Upper lobe of left lung (tissue), 6 donors: ENCODE measurements around the gene MVB12B. TPM values are rescaled to one million over a fixed set of nuclear protein-coding genes. Genes with fewer than 3 reads are reported as not detected.

Experiments used
- ATAC-seq, 2 donors: fragments of 200-7000 bp; cut with Tn5 transposase; one replicate each; pipeline ENCODE4 v1.9.1; 2022; ENCODE audit warnings: mild to moderate bottlenecking in 2 of 2, moderate library complexity in 2 of 2; ENCODE audit not compliant: low FRiP score in 2 of 2
- DNase-seq, 2 donors: peaks; one replicate each; pipeline ENCODE4 v3.0.0-alpha.2; 2019 to 2020
- H3K27ac ChIP-seq, 4 donors: fragments of 200-600 bp; sonication (generic); one replicate each; pipeline ENCODE4 v1.5.1; 2016 to 2019
- H3K27me3 ChIP-seq, 4 donors: fragments of 200-600 bp; sonication (generic); one replicate each; pipeline ENCODE4 v1.5.1; 2017 to 2019
- H3K36me3 ChIP-seq, 4 donors: fragments of 200-600 bp; sonication (generic); one replicate each; pipeline ENCODE4 v1.5.1; 2016 to 2019
- H3K4me1 ChIP-seq, 4 donors: fragments of 200-600 bp; sonication (generic); one replicate each; pipeline ENCODE4 v1.5.1; 2018 to 2019
- H3K4me3 ChIP-seq, 4 donors: fragments of 200-600 bp; sonication (generic); one replicate each; pipeline ENCODE4 v1.5.1; 2017 to 2019; ENCODE audit warnings: mild to moderate bottlenecking in 2 of 4, moderate library complexity in 1 of 4
- H3K9me3 ChIP-seq, 4 donors: fragments of 200-600 bp; sonication (generic); one replicate each; pipeline ENCODE4 v1.5.1; 2018 to 2019
- CTCF ChIP-seq, 6 experiments: fragments of 450-650 bp in 4 of 6; fragments of 200-600 bp in 2 of 6; sonication (generic) in 2 of 6; IDR thresholded peaks; one replicate each; pipeline ENCODE4 v1.5.1; 2016 to 2019; ENCODE audit warnings: antibody characterized with exemption in 6 of 6
- EP300 ChIP-seq, 4 donors: sonication (generic); formaldehyde crosslinking; IDR thresholded peaks; one replicate each; pipeline ENCODE4 v1.5.1; 2017; ENCODE audit warnings: antibody characterized with exemption in 4 of 4, control low read depth in 2 of 4
- POLR2A ChIP-seq, 4 donors: fragments of 450-650 bp; IDR thresholded peaks; one replicate each; pipeline ENCODE4 v1.5.1; 2016 to 2017; ENCODE audit warnings: antibody characterized with exemption in 4 of 4, mild to moderate bottlenecking in 2 of 4
- POLR2AphosphoS5 ChIP-seq, 2 donors: sonication (generic); formaldehyde crosslinking; IDR thresholded peaks; one replicate each; pipeline ENCODE4 v1.5.1; 2017; ENCODE audit warnings: antibody characterized with exemption in 2 of 2
- WGBS, 2 donors: methylation state at CpG; one replicate each; pipeline ENCODE4 v1.1.5; 2017 to 2018; 5-methylcytosine and 5-hydroxymethylcytosine counted together
- total RNA-seq, 6 donors: library from RNA; depleted of rRNA in 4 of 6; stranded (reverse); fragments of >200 nt in 4 of 6; gene quantifications; one replicate each; pipeline versions ENCODE4 v1.1.0 to v1.2.1, GENCODE V29; 2016 to 2021
- donor health status: DM: no; HTN: no; CAD: no; lungs with moderate emphysema.
- donor health status: DM: no; HTN: yes; CAD: no; lungs with severe emphysema.

MVB12B gene
- total RNA-seq, 6 donors from 2014 or later: 36.7 to 60.7 (median 41.0) TPM

GRCh38 chr9:126453156-126453963 is 126.7 kb downstream of the MVB12B start:
- no peak overlapping the region for H3K27ac ChIP-seq
- H3K36me3 ChIP-seq: peaks cover 0 to 25% (median 13%) of the 10 kb centered on the region in 4 donors
- TF ChIP-seq POLR2AphosphoS5 (IDR thresholded peaks at IDR 0.05) (no peak), POLR2A (IDR thresholded peaks at IDR 0.05) (no peak), EP300 (IDR thresholded peaks at IDR 0.05) (no peak), CTCF (IDR thresholded peaks at IDR 0.05) (no peak)
- no peaks in the 10 kb centered on the region for H3K27me3 ChIP-seq
- no peaks in the 10 kb centered on the region for H3K4me1 ChIP-seq
- ATAC-seq (no peak), DNase-seq (no peak)
- no peaks in the 10 kb centered on the region for H3K9me3 ChIP-seq
- no peak overlapping the region for H3K4me3 ChIP-seq
- WGBS, 2 donors: 90 to 96% methylated on average over 14 of the region's 14 CpGs

DNA sequence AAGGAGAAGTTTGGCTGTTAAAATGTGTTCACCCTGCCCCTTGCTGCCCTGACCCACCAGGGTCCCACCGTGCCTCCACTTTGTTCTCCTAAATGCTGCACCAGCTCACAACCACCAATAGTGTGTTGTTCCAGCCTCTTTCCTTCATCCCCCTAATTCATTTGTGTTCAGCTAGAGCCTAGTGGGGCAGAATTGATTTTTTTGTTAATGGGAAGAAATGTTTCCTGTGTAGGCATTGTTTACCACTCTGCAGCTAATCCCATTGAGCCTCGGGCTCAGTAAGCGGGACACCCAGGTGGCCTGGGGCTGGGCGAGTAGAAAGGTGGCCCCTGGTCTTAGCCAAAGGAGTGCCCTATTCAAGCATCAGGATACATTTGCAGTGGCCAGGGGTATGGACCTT is 127.6 kb downstream of the MVB12B start:
- TF ChIP-seq CTCF (IDR thresholded peaks at IDR 0.05): no peak
- TF ChIP-seq EP300 (IDR thresholded peaks at IDR 0.05): no peak
- no peak for TF ChIP-seq POLR2A (IDR thresholded peaks at IDR 0.05)
- no peak for TF ChIP-seq POLR2AphosphoS5 (IDR thresholded peaks at IDR 0.05)
- 89 to 90% methylated on average over 4 of the region's 4 CpGs for WGBS, 2 donors
- H3K36me3 ChIP-seq: peaks cover 0 to 17% (median 12%) of the 10 kb centered on the region in 4 donors
- H3K27me3 ChIP-seq: no peaks in the 10 kb centered on the region
- no peak overlapping the region for H3K4me3 ChIP-seq
- ATAC-seq: no peak
- DNase-seq: no peak
- no peaks in the 10 kb centered on the region for H3K9me3 ChIP-seq
- no peaks in the 10 kb centered on the region for H3K4me1 ChIP-seq
- H3K27ac ChIP-seq: no peak overlapping the region

GRCh38 chr9:126454795-126455194 is 128.2 kb downstream of the MVB12B start:
- Histone ChIP-seq H3K27me3 (no peaks in the 10 kb centered on the region), H3K4me3 (no peak overlapping the region), H3K27ac (no peak overlapping the region), H3K4me1 (no peaks in the 10 kb centered on the region), H3K9me3 (no peaks in the 10 kb centered on the region), H3K36me3 (peaks cover 0 to 17% (median 8%) of the 10 kb centered on the region in 4 donors)
- no peak for TF ChIP-seq CTCF (IDR thresholded peaks at IDR 0.05)
- TF ChIP-seq POLR2AphosphoS5 (IDR thresholded peaks at IDR 0.05): no peak
- TF ChIP-seq POLR2A (IDR thresholded peaks at IDR 0.05): no peak
- TF ChIP-seq EP300 (IDR thresholded peaks at IDR 0.05): no peak
- DNase-seq: no peak
- 93 to 96% methylated on average over 9 of the region's 9 CpGs for WGBS, 2 donors
- ATAC-seq: no peak

- Histone ChIP-seq H3K27me3 (no peaks in the 10 kb centered on the region), H3K4me3 (no peak overlapping the region), H3K4me1 (no peaks in the 10 kb centered on the region), H3K27ac (no peak overlapping the region), H3K36me3 (peaks cover 0 to 18% (median 13%) of the 10 kb centered on the region in 4 donors), H3K9me3 (no peaks in the 10 kb centered on the region)
- DNase-seq: no peak
- no peak for TF ChIP-seq POLR2A (IDR thresholded peaks at IDR 0.05)
- TF ChIP-seq EP300 (IDR thresholded peaks at IDR 0.05): no peak
- TF ChIP-seq CTCF (IDR thresholded peaks at IDR 0.05): no peak
- TF ChIP-seq POLR2AphosphoS5 (IDR thresholded peaks at IDR 0.05): no peak
- 87 to 88% methylated on average over 16 of the region's 16 CpGs for WGBS, 2 donors
- ATAC-seq: peak in 1 of 2 donors; percentile 65
Measured at GRCh38 chr9:126456441-126457174, 130.0 kb downstream of the MVB12B start.
